Stimulated activated CD8-positive, alpha-beta memory T cell treated with anti-CD3 and anti-CD28 coated beads, Interleukin-15, amount 100 ng/mL, for 1 hour (primary cell): ENCODE data around the gene B3GALT5.
"Not testable (repeated sequence)": the region's sequence is repeated elsewhere in the genome, so short reads cannot be mapped to it uniquely, and the experiment has no call there.

Experiments
- DNase-seq: peaks from one replicate; pipeline ENCODE4 v3.0.0-alpha.2; 2020; ENCODE audit warnings: low read depth

Gene B3GALT5

GRCh38 chr21:39612233-39613040 is at the start of gene B3GALT5:
B3GALT5 (plus strand) TSS chr21:39612940; CDS start chr21:39660560, 47,620 bp downstream.
- no peak for DNase-seq

DNA sequence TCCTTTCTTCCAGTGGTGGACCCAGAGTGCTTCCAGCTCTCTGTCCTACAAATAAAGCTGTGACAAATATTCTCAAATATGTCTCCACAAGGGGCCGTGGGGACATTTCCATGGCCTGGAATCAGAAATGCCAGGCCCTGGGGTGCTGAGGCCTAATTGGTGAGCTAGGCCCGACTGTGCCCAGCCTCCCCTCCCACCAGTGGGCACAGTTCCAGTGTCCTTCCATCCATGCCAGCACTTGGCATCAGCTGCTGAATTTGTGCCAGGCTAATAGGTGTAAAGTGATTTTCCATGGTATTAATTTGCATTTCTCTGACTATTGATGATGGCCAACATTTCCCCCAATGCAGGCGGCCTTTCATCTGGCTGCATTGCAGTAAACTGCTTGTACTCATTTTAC is 48.5 kb upstream of the B3GALT5 start:
- DNase-seq, result no peak

GRCh38 chr21:39567180-39567972 is 45.4 kb upstream of the B3GALT5 start:
- no peak for DNase-seq

GRCh38 chr21:39568361-39568760 is 44.4 kb upstream of the B3GALT5 start:
- no peak for DNase-seq

- no peak for DNase-seq
Measured at GRCh38 chr21:39575775-39576174, 37.0 kb upstream of the B3GALT5 start.

- no peak for DNase-seq
Measured at GRCh38 chr21:39576518-39577128, 36.1 kb upstream of the B3GALT5 start.

GRCh38 chr21:39579734-39580332 is 32.9 kb upstream of the B3GALT5 start:
- DNase-seq, result no peak

DNA sequence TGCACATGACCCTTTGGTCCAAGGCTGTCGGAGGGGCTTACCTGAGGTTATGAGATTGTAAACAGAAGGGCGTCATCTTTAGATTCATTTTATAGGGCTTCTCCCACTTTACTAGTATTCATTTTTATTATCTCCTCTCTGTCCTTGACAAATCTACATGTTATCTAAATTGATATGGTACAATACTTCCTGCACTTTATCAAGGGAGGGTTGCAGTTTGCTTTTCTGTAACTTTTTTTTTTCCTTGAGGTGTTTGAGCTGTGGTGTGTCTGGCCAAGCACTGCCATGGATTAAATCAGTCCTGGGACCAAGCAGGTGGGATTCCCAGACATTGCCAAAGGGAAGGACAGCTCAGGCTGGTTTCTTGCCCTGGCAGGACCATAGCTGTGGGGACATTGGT is 32.0 kb upstream of the B3GALT5 start:
- DNase-seq, result no peak

DNA sequence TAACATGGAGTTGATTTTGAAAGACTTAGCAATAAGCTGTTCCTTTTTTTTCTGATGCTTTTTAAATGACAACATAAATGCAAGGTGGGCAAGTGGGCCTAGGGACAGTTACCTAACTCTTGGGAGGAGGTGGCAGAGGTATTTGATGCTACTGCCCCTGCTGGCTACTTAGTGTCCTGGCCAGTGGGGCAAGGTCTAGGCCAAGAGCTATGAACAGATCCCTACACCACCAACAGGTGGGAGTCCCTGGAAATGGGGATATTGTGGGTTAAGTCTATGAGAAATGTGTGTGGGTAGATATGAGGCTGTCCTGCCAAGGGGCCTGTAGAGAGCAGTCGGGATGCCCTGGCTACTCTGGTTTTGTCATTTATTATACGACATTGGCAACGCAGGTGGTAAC is 31.3 kb upstream of the B3GALT5 start:
- DNase-seq, result no peak

DNA sequence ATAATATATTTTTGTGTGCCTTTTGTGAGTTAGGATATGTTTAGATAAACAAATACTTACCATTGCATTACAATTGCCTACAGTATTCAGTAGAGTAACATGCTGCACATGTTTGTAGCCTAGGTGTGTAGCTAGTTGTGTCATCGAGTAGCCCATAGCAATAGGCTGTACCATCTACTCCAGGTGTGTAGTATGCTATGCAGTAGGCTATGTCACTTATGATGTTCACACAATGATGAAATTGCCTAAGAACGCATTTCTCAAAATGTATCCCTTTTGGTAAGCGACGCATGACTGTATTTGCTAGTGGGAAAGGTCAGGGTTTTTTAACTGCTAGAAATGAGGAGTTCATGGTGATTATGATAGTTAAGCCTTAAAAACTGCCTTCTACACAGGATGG is 30.0 kb upstream of the B3GALT5 start:
- DNase-seq, result no peak

DNA sequence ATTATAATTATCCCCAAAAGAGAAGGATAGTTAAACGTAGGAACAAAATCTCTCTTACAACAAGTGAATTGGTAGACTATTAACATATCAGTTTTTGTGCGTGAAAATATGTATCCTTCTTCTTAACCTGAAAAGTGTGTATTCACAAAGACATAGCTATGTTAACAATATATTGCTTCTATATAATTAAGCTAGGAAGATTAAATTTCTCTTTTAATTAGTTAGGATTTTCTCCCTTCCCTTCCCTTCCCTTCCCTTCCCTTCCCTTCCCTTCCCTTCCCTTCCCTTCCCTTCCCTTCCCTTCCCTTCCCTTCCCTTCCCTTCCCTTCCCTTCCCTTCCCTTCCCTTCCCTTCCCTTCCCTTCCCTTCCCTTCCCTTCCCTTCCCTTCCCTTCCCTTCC is 29.2 kb upstream of the B3GALT5 start:
- DNase-seq, result not testable (repeated sequence)

- DNase-seq, result no peak
Measured at GRCh38 chr21:39587376-39587775, 25.4 kb upstream of the B3GALT5 start.

GRCh38 chr21:39588884-39589283 is 23.9 kb upstream of the B3GALT5 start:
- DNase-seq, result no peak

GRCh38 chr21:39593522-39593921 is 19.2 kb upstream of the B3GALT5 start:
- no peak for DNase-seq

GRCh38 chr21:39595465-39595864 is 17.3 kb upstream of the B3GALT5 start:
- no peak for DNase-seq

DNA sequence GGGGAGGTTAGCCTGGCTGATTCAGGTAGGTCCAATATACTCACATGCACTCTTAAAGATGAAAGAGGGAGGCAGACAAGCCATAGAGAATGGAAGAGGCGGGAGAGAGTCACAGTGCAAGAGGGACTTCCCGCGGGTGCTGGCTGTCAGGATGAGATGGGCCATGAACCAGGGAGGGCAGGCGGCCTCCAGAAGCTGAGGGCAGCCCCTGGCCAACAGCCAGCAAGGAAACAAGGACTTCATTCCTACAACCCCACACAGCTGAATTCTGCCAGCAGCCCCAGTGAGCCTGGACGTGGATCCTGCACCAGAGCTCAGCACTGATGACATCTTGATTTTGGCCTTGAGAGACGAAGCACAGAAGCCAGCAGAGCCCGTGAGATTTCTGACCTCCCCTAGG is 15.1 kb upstream of the B3GALT5 start:
- DNase-seq, result no peak

DNA sequence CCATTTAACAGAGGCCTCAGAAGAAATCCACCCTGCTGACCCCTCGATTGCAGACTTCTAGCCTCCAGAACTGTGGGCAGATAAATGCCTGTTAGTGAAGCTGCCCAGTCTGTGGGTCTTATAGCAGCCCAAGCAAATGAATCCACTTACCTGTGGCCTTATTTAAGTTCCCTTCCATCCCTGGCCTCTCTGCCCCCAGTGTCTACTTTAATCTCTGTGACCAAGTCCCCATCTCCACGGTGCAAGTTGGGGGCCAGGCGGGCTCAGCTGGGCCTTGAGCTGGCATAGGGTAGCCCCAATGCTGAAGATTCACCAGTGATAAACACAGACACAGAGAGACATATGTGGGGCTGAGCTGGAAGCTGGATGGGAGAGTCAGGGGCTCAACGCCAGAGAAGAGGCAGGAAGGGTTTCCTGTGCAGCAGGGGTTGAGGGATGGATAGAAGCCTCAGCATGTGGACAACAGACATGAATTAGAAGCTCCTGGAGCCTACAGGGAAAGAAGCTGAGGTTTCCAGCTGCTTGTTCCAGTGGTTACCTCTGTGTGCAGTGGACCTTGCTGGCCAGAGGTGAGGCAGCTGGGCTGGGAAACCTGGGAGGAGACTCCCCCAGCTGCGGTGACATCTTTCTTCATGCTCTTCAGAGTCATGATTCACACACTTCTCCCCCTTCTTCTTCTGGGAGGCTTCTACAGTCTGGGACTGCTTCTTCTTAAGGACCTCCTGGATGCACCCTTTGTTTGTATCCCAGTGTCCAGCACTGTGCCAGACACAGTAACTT is 13.4 kb upstream of the B3GALT5 start:
- no peak for DNase-seq

DNA sequence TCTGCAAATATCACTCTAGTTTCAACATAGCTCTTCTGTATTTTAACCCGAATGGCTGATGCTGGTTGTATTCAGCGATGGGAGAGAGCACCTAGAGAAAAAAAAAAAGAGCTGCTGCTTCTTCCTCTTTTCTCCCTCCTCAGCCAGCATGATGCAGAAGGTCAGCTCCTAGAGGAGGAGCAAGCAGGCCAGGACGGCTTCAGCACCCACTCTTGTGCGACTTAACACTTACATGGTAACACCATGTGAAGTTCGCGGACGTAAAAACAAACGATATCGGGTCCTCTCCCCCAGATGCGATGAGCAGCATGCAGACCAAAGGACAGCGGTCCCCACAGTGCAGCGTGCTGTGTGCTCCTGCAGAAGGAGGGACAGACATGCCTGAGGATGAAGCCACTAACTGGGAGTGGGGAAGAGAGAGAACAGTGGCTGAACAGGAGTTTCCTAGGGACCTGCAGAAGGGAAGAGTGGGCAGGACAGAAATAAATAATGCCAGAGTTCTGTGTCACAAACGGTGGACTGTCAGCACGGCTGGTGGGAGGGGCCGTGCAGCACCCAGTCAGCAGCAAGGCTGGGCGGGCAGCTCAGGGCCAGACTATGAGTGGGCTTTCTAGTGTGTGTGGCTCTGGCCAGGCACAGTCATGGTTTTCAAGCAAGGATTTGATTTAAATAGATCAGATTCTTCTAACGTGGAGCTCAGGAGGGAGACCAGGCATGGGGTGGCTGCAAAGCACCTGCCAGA is 11.4 kb upstream of the B3GALT5 start:
- DNase-seq, result no peak

- DNase-seq, result no peak
Measured at GRCh38 chr21:39602076-39602689, 10.6 kb upstream of the B3GALT5 start.

GRCh38 chr21:39602793-39603192 is 9.9 kb upstream of the B3GALT5 start:
- DNase-seq, result no peak

GRCh38 chr21:39604951-39605350 is 7.8 kb upstream of the B3GALT5 start:
- no peak for DNase-seq
